Effector memory CD8-positive, alpha-beta T cell (primary cell): ENCODE results near the gene PDE9A.
A peak's percentile ranks its signal among the peaks of the same experiment; 100 is the strongest.

Source experiments
- ATAC-seq: fragments of 150-1000 bp; cut with Tn5 transposase; replicated peaks from 2 replicates; pipeline ENCODE4 v1.10.0; 2021; ENCODE audit warnings: mild to moderate bottlenecking, moderate library complexity
- DNase-seq, 3 experiments: peaks; one replicate each; pipeline ENCODE4 v3.0.0; 2021
- H3K27ac Mint-ChIP-seq, 2 donors: one replicate each; pipeline ENCODE4 v1.8.0; 2022; ENCODE audit warnings: mild to moderate bottlenecking in 2 of 2, mixed read lengths in 2 of 2, moderate library complexity in 2 of 2
- H3K27me3 Mint-ChIP-seq, 2 donors: one replicate each; pipeline ENCODE4 v1.8.0; 2022; ENCODE audit warnings: mixed read lengths in 2 of 2
- H3K36me3 Mint-ChIP-seq: one replicate; pipeline ENCODE4 v1.8.0; 2022; ENCODE audit warnings: mild to moderate bottlenecking, moderate library complexity, mixed read lengths; ENCODE audit not compliant: insufficient read depth
- H3K4me1 Mint-ChIP-seq, 2 donors: one replicate each; pipeline ENCODE4 v1.8.0; 2022; ENCODE audit warnings: low read depth in 2 of 2, mixed read lengths in 2 of 2
- H3K4me3 Mint-ChIP-seq, 2 donors: one replicate each; pipeline ENCODE4 v1.8.0; 2022; ENCODE audit warnings: mild to moderate bottlenecking in 2 of 2, mixed read lengths in 2 of 2, moderate library complexity in 2 of 2
- H3K9me3 Mint-ChIP-seq, 2 donors: one replicate each; pipeline ENCODE4 v1.8.0; 2022; ENCODE audit warnings: mixed read lengths in 2 of 2

PDE9A gene

DNA sequence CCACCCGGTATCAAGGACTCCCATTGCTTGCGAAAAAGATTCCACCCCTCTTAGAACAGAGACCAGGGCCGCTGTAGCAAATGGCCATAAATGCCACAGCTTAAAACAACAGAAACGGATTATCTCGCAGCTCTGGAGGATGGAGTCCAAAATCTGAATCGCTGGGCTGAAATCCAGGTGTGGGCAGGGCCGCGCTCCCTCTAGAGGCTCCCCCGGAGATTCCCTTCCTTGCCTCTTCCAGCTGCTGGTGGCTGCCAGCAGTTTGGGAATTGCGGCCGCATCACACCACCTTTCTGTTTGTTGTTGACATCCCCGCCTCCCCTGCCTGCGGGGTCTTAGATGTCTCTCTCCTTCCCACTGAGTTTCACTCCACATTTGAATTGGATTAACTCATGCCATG lies 15.6 kb downstream of the PDE9A start:
- Mint-ChIP-seq H3K27me3 (no peaks in the 10 kb centered on the region), H3K9me3 (no peaks in the 10 kb centered on the region), H3K27ac (no peak overlapping the region), H3K4me3 (no peak overlapping the region), H3K4me1 (no peaks in the 10 kb centered on the region), H3K36me3 (peaks cover 3% of the 10 kb centered on the region)
- no peak for DNase-seq
- no peak for ATAC-seq

DNA sequence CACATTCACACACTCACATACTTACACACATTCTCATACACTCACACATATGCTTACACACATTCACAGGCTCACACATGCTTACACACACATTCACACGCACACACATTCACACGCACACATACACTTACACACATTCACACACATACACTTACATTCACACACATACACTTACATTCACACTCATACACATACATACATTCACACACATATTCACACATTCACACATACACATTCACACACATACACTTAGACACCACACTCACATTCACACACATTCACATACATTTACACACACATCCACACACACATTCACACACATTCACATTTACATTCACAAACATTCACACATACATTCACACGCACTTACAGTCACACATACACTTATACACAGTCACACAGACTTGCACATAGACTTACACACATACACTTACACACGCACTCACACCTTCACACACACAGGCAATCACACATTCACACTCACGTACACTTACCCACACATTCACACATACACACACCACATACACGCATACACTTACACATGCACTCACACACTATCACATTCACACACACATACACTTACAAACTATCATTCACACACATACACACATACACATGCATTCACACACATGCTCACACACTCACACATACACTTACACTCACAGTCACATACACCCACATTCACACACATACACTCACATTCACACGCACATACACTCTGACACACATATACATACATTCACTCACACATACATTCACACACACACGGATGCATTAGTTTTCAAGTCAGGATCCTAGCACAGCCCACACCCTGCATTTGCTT lies 16.8 kb downstream of the PDE9A start:
- Mint-ChIP-seq H3K9me3 (no peaks in the 10 kb centered on the region), H3K27me3 (no peaks in the 10 kb centered on the region), H3K36me3 (no peaks in the 10 kb centered on the region), H3K4me3 (no peak overlapping the region), H3K27ac (no peak overlapping the region), H3K4me1 (no peaks in the 10 kb centered on the region)
- DNase-seq = no peak
- ATAC-seq = no peak

DNA sequence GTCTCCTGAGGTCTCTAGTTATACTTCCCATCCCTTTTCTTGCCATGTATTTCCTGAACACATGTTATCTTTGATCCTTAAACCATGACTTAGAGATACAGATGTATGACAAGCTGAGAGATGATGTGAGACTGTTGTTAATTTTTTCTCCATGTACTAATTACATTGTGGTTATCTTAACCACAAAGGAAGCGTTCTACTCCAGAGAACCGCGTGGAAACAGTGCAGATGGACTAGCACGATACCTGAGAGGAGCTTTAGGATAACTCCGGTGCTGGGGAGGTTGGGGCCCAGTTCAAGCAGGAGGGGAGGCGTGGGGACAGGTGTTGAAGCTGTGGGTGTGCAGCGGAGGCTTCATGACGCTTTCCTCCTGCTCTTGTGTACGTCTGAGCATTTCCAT lies 17.5 kb downstream of the PDE9A start:
- no peaks in the 10 kb centered on the region for H3K9me3 Mint-ChIP-seq
- H3K27me3 Mint-ChIP-seq = no peaks in the 10 kb centered on the region
- H3K4me3 Mint-ChIP-seq = no peak overlapping the region
- no peak for DNase-seq
- H3K4me1 Mint-ChIP-seq = no peaks in the 10 kb centered on the region
- no peak for ATAC-seq
- H3K27ac Mint-ChIP-seq = no peak overlapping the region
- no peaks in the 10 kb centered on the region for H3K36me3 Mint-ChIP-seq

DNA sequence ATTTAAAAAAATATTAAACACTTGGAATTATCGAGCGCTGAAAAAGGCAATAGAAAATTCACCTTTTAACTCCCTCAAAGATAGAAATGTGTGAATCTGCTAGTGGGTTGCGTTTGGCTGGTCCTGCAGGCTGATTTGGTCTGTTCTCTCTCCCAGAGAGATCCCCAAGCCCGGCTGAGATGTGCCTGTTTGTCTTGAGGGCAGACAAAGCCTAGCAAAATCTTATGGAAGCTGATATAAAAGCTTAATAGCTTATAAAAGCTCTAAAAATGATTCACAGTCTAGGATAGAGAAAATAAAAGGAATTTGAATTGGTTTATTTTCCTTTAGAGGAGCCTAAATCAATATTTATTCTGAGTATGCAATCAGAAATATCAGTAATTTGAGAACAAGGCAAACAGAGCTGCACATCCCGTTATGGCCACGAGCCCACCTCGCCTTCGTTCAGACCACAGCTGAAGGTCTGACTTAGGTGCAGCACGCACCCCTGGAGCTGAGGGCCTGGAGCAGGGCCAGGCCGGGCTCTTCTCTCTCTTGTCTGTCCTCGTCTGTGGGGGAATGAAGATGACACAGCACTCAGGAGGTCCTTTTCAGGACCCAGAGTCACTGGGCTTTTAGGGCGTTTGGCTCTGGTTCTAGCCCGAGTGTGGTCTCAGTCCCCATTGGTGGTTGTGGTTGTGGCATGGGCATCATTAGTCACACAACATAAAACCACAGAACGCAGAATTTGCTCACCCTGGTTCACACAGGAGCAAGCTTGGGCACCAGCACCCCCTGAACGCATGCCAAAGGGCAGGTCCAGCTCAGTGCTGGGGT lies 18.6 kb downstream of the PDE9A start:
- Mint-ChIP-seq H3K4me3 (no peak overlapping the region), H3K4me1 (no peaks in the 10 kb centered on the region), H3K36me3 (no peaks in the 10 kb centered on the region), H3K27me3 (no peaks in the 10 kb centered on the region), H3K9me3 (no peaks in the 10 kb centered on the region), H3K27ac (no peak overlapping the region)
- no peak for DNase-seq
- no peak for ATAC-seq

DNA sequence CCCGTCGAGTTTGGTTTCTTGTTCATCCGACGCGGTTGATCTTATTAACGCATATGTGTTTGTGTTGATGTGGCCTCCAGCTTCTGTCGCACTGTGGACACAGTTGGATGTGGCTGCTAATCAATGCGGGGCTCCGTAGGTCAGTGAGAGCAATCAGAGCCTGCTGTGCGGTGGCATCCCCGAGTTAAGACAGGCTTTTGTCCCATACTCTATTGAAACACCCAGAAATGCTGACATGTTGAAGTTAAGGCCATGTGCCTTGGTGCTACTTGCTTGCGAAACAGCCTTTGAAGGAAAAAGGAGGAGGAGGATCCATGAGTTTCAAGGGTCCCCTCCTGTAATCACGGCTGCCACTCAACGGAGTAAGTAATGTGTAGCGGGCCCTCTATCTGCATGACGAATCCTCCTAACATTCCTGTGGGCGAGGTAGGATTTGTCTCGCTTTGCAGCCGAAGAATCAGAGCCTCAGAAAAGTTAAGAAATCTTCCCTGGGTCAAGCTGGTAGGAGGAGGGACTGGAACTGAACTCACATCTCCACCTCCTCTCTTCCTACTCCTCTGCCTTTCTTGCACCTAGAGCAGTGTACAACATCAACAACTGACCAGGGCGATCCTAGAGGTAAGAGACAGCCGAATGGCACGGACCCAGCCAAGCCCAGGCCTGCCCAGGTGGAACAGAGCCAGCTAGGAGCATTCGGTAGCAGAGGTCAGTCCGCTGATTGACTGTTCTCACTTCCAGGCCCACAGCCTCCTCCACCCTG lies 19.5 kb downstream of the PDE9A start:
- Mint-ChIP-seq H3K36me3 (no peaks in the 10 kb centered on the region), H3K4me1 (no peaks in the 10 kb centered on the region), H3K4me3 (no peak overlapping the region), H3K27ac (no peak overlapping the region), H3K27me3 (peaks cover 0 to under 1% of the 10 kb centered on the region in 2 donors), H3K9me3 (no peaks in the 10 kb centered on the region)
- ATAC-seq (no peak), DNase-seq (no peak)

DNA sequence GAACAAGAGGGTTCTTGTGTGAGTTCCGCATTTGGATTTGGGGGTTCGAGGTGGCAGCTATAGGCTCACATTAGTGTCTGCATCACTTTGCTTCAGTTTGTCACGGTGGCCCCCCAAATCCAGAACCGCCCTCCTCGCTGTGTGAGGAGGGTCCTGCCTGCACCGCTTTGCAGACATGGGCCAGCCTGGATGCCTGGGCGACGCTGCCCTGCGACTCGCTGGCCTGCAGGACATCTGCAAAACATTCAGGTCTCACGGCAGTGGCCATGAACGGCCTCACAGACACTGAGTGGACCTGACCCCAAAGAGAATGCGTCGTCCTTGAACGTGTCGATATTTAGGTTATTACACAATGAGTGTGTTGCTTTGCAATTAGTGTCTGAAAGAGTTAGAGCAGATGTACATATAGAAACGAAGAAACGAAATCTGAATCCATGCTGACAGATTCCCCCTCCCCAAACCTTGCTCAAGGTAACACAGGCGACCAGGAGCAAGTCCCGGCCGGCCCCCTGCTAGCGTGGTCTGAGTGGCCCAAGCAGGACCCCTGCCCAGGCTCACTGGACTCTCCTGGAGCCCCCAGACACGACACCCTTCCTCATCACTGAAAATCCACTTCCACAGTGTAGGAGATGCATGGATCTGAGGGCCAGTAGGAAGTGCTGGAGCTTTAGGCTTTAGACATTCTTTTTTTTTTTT lies 20.4 kb downstream of the PDE9A start:
- Mint-ChIP-seq H3K9me3 (no peaks in the 10 kb centered on the region), H3K27ac (no peak overlapping the region), H3K4me3 (no peak overlapping the region), H3K27me3 (peaks cover 7 to 9% of the 10 kb centered on the region in 2 donors), H3K4me1 (peaks cover 0 to 5% of the 10 kb centered on the region in 2 donors), H3K36me3 (peaks cover 2% of the 10 kb centered on the region)
- DNase-seq (no peak), ATAC-seq (no peak)

DNA sequence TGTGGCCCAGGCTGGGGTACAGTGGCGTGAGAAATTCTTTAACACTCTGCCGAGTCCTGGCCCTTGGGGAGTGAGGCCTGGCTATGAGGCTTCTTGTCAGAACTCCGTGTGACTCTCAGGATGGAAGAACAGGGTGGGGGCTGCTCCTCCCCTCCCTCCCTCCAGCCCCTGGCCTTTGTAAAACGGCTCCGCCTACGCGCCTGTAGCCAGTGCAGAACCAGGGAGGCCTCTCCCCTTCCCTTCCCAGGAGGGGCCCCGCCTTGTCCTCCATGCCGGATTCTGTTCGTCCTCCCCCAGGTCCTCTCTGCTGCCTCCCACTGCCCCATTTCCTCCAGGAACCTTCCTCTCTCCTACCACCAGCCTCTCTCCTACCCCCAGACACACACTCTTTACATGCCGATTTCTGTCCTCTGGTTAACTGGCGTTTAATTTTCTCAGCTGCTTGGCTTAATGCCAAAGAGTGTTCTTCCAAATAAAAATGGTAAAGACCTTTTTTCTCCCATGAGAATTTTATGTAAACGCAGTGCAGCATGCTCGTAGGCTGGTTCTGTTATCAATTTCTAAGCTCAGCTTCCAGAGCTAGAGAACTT lies 21.0 kb downstream of the PDE9A start:
- peaks cover 8 to 12% of the 10 kb centered on the region in 2 donors for H3K27me3 Mint-ChIP-seq
- H3K4me1 Mint-ChIP-seq = peaks cover 0 to 5% of the 10 kb centered on the region in 2 donors
- no peak for DNase-seq
- no peak overlapping the region for H3K27ac Mint-ChIP-seq
- no peak for ATAC-seq
- peaks cover 2% of the 10 kb centered on the region for H3K36me3 Mint-ChIP-seq
- H3K9me3 Mint-ChIP-seq = no peaks in the 10 kb centered on the region
- H3K4me3 Mint-ChIP-seq = no peak overlapping the region

DNA sequence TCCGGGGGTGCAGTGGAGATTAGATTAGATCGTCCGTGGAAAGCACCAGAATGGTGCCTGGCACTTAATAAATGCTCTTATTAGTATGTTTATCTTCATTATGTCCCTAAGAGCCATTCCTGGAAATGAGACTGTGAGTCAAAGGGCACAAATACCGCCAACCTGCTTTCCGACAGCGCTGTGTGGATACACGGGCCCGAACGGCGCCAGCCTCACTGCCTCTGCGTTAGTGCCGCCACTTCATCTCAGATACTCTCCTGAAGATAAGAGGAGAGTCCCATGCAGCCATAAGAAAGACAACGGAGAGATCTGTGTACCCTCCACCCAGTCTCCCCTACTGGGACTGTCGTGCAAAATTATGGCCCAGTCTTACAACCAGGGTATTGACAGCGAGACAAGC lies 22.0 kb downstream of the PDE9A start:
- H3K9me3 Mint-ChIP-seq = no peaks in the 10 kb centered on the region
- H3K36me3 Mint-ChIP-seq = peaks cover 2% of the 10 kb centered on the region
- H3K27ac Mint-ChIP-seq = no peak overlapping the region
- H3K4me1 Mint-ChIP-seq = peaks cover 0 to 5% of the 10 kb centered on the region in 2 donors
- ATAC-seq (no peak), DNase-seq (no peak)
- H3K4me3 Mint-ChIP-seq = no peak overlapping the region
- peaks cover 12 to 22% of the 10 kb centered on the region in 2 donors for H3K27me3 Mint-ChIP-seq

DNA sequence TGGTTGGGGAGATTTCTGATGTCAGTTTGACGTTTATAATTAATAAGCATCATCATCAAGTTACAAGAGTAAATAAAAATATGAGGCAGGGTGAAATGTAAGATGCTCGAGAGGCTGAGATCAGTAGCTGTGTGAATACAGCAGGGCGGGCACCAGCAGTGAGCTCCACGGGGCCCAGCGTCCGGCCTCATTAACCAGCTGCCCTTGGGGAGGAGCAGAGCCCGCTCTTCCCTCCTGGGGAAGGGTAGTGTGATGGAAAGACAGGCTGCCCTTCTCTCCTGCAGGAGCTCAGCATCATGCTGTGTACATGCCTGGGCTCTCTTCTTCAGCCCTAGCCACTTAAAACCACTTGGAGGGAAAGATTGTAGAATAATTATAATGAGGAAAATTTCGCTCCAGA lies 23.4 kb downstream of the PDE9A start:
- peaks cover 6% of the 10 kb centered on the region for H3K36me3 Mint-ChIP-seq
- no peaks in the 10 kb centered on the region for H3K9me3 Mint-ChIP-seq
- no peak overlapping the region for H3K27ac Mint-ChIP-seq
- H3K4me1 Mint-ChIP-seq = peaks cover 8 to 12% of the 10 kb centered on the region in 2 donors
- H3K27me3 Mint-ChIP-seq = peaks cover 12 to 31% of the 10 kb centered on the region in 2 donors
- ATAC-seq (no peak), DNase-seq (no peak)
- H3K4me3 Mint-ChIP-seq = no peak overlapping the region

DNA sequence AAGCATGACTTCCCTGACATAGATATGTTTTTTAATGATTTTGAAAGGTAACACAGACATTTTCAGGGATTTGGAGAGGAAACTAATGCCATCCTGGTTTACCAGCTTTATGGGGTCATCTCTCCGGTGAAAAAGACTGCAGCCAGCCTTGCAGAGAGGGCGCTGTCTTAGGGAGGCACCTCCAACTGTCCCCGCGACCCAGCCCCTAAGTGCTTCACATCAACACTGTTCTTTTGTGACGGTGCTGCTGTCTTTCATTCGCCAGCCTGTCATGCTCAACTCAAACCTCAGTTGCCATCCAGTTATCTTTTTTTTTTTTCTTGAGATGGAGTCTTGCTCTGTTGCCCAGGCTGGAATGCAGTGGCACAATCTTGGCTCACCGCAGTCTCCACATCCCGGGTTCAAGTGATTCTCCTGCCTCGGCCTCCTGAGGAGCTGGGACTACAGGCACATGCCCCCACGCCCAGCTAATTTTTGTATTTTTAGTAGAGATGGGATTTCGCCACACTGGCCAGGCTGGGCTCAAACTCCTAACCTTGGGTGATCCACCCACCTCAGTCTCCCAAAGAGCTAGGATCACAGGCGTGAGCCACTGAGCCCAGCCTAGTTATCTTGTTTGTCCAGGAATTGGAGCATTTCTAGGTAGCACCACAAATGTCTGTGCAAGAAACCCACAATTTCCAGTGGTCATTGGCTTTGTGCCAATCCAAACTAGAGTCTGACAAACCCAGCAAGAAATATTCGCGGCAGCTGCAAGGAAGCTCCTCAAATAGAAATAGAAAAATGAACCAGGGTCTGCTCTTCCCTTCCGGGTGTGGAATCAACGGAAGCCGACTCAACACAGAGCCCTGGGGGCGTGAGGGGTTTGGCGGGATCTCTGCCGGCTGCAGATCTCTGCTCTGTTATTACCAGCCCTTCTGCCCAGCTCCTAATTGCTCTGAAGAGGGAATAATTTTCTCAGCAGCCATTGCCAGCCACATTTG lies 24.2 kb downstream of the PDE9A start:
- DNase-seq (no peak), ATAC-seq (no peak)
- H3K4me1 Mint-ChIP-seq = peaks cover 10 to 13% of the 10 kb centered on the region in 2 donors
- H3K9me3 Mint-ChIP-seq = no peaks in the 10 kb centered on the region
- H3K27me3 Mint-ChIP-seq = peaks cover 12 to 31% of the 10 kb centered on the region in 2 donors
- no peak overlapping the region for H3K4me3 Mint-ChIP-seq
- peaks cover 6% of the 10 kb centered on the region for H3K36me3 Mint-ChIP-seq
- peak overlapping the region in 1 of 2 donors; percentile 41 for H3K27ac Mint-ChIP-seq

DNA sequence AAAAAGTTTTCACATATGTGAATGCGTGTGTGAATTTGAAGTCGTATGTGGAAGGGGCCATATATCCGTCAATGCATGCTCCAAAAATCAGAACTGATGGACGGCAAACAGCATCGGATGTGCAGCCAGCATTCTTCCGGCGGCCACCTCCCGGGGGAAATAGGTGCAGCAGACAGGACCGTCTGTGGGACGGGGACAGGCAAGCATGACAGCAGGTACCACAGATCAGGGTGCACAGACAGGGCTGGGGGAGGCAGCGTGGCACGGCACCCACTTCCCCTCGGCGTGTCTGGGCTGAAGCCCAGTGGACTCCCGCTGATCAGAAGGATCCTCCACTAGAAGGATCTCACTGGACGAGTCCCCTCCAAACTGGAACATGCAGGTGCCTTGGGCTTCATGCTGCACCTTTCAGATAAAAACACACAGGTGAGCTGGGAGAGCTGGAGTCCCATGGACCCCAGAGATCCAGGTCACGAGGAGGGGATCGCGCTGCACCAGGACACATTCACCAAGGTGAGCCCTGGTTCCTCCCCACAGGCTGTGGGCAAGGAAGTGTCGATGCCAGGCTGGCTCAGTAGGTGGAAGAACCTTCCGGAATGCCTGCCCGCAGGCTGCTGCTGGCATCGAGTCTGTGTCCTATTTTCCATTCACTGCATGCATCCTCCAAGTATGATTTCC lies 25.3 kb downstream of the PDE9A start:
- Mint-ChIP-seq H3K4me3 (no peak overlapping the region), H3K36me3 (peaks cover 6% of the 10 kb centered on the region), H3K27ac (no peak overlapping the region), H3K9me3 (no peaks in the 10 kb centered on the region), H3K27me3 (peaks cover 12 to 31% of the 10 kb centered on the region in 2 donors), H3K4me1 (peaks cover 16 to 17% of the 10 kb centered on the region in 2 donors)
- DNase-seq (no peak), ATAC-seq (no peak)
